HG02610 (cell line): ENCODE measurements around the gene SCAPER.
"Not testable (repeated sequence)": the region's sequence is repeated elsewhere in the genome, so short reads cannot be mapped to it uniquely, and the experiment has no call there.

Experiments used
- ATAC-seq: cut with Tn5 transposase; IDR thresholded peaks from one replicate; pipeline ENCODE4 v1.9.1; 2021; ENCODE audit warnings: mild to moderate bottlenecking, moderate library complexity; ENCODE audit not compliant: unreplicated experiment

SCAPER gene

GRCh38 chr15:76439542-76439941, 465.6 kb downstream of the SCAPER start:
- ATAC-seq = no peak

- ATAC-seq = no peak
Observed at GRCh38 chr15:76433798-76434400, 471.2 kb downstream of the SCAPER start.

- ATAC-seq = not testable (repeated sequence)
Observed at GRCh38 chr15:76433036-76433435, 472.1 kb downstream of the SCAPER start.

- ATAC-seq = no peak
Observed at GRCh38 chr15:76432604-76433003, 472.5 kb downstream of the SCAPER start.

- ATAC-seq = no peak
Observed at GRCh38 chr15:76431971-76432370, 473.2 kb downstream of the SCAPER start.

GRCh38 chr15:76430711-76431110, 474.4 kb downstream of the SCAPER start:
- ATAC-seq = not testable (repeated sequence)

- no peak for ATAC-seq
Observed at GRCh38 chr15:76429661-76430060, 475.5 kb downstream of the SCAPER start.

GRCh38 chr15:76426941-76427340, 478.2 kb downstream of the SCAPER start:
- no peak for ATAC-seq

- ATAC-seq = no peak
Observed at GRCh38 chr15:76418352-76419140, 486.6 kb downstream of the SCAPER start.

- no peak for ATAC-seq
Observed at GRCh38 chr15:76401285-76401684, 503.9 kb downstream of the SCAPER start.

GRCh38 chr15:76398317-76399104, 506.6 kb downstream of the SCAPER start:
- no peak for ATAC-seq

GRCh38 chr15:76393614-76394013, 511.5 kb downstream of the SCAPER start:
- no peak for ATAC-seq

GRCh38 chr15:76391847-76392246, 513.3 kb downstream of the SCAPER start:
- no peak for ATAC-seq

GRCh38 chr15:76391309-76391708, 513.8 kb downstream of the SCAPER start:
- ATAC-seq = no peak

GRCh38 chr15:76390571-76390970, 514.6 kb downstream of the SCAPER start:
- ATAC-seq = no peak

GRCh38 chr15:76386926-76387325, 518.2 kb downstream of the SCAPER start:
- ATAC-seq = no peak

GRCh38 chr15:76386178-76386577, 519.0 kb downstream of the SCAPER start:
- no peak for ATAC-seq

GRCh38 chr15:76384409-76384808, 520.7 kb downstream of the SCAPER start:
- no peak for ATAC-seq

- no peak for ATAC-seq
Observed at GRCh38 chr15:76382987-76383728, 522.0 kb downstream of the SCAPER start.

- ATAC-seq = no peak
Observed at GRCh38 chr15:76381366-76381765, 523.8 kb downstream of the SCAPER start.

GRCh38 chr15:76380249-76380648, 524.9 kb downstream of the SCAPER start:
- no peak for ATAC-seq
